ENCODE measurements around the gene C11orf21.
A peak's percentile ranks its signal among the peaks of the same experiment; 100 is the strongest.
"Not testable (repeated sequence)": the region's sequence is repeated elsewhere in the genome, so short reads cannot be mapped to it uniquely, and the experiment has no call there.

Gene C11orf21

DNA sequence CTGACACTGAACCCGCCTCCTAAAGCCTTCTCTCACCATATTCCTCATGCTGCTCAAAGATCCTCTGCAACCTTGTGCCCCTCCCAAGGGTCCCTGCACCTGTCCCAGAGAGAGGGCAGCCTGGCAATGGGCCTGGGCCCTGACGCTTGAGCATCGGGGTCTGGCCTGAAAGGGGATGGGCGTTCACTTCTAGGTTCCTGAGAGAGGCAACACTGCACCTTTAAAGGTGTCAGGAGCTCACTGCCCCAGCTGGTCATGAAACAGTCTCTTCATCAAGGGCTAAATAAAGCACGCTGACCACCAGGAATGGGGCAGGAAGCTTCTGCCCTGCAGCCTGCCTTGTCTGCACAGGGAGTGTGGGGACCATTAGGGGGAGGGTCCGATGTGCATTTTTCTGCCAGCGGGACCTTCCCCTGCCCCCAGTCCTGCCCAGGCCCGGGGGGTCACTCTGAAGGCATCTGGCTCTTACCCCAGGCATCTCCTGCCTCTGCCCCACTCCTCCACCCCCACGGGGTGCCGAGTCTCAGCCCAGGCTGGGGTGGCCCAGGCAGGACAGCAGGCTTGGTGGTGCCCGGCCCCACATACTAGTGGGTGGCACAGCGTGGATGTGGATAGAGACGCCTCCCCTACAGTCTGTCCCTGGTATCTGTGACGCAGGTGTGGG lies 3.5 kb downstream of the C11orf21 start:
- Mint-ChIP-seq H3K9me3 (no peaks in the 10 kb centered on the region), H3K36me3 (no peaks in the 10 kb centered on the region), H3K4me3 (no peak overlapping the region), H3K27ac (peak overlapping the region; percentile 2), H3K27me3 (no peaks in the 10 kb centered on the region), H3K4me1 (peaks cover 36% of the 10 kb centered on the region)
- no peak for ATAC-seq

DNA sequence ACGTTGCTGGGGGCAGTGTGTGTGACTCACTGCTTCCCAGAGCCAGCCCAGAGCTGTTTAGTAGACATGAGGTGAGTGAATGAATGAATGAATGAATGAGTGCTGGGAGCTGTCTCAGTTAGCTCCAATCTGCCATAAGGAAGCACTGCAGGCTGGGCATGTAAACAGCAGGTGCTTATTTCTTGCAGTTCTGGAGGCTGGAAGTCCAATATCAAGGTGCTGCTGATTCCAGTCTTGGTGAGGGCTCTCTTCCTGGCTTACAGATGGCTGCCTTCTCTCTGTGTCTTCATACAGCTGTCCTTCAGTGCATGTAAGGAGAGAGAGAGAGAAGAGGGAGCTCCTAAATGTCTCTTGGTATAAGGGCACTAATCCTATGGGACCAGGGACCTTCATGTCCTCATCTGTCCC lies 4.1 kb downstream of the C11orf21 start:
- Mint-ChIP-seq H3K4me3 (no peak overlapping the region), H3K27me3 (peaks cover 2% of the 10 kb centered on the region), H3K9me3 (no peaks in the 10 kb centered on the region), H3K36me3 (no peaks in the 10 kb centered on the region), H3K4me1 (peaks cover 33% of the 10 kb centered on the region), H3K27ac (no peak overlapping the region)
- no peak for ATAC-seq

DNA sequence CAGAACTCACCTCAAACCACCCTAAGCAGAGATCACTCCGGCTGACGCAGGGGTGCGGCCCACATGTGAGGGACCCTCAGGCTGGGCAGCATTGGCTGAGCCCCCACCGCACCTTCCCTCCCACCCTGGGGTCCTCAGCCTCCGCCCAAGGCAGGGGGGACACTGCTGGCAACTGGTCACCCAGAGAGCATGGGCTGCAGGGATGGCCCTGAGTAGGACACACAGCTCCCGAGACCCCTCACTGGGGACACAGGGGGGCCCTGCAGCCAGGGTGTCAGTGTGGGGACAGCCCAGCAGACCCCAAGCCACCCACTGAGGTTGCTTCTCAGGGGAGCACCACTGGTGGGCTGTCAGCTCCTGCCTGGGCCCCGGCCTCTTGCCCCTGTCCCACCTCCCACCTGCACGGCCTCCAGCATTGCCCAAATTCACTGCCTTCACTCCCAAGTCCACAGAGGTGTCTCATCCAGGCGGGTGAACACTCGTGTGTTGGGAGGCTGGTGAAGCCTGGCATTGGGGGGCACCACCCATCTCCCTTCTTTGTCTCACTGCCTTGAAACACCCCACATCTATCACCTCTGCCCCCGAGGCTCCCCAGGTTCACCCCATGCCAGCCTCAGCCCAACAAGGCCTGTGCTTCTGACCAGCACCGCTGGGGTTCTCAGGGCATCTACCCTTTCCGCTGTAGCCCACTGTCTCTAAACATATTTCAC lies 4.7 kb downstream of the C11orf21 start:
- no peak overlapping the region for H3K27ac Mint-ChIP-seq

DNA sequence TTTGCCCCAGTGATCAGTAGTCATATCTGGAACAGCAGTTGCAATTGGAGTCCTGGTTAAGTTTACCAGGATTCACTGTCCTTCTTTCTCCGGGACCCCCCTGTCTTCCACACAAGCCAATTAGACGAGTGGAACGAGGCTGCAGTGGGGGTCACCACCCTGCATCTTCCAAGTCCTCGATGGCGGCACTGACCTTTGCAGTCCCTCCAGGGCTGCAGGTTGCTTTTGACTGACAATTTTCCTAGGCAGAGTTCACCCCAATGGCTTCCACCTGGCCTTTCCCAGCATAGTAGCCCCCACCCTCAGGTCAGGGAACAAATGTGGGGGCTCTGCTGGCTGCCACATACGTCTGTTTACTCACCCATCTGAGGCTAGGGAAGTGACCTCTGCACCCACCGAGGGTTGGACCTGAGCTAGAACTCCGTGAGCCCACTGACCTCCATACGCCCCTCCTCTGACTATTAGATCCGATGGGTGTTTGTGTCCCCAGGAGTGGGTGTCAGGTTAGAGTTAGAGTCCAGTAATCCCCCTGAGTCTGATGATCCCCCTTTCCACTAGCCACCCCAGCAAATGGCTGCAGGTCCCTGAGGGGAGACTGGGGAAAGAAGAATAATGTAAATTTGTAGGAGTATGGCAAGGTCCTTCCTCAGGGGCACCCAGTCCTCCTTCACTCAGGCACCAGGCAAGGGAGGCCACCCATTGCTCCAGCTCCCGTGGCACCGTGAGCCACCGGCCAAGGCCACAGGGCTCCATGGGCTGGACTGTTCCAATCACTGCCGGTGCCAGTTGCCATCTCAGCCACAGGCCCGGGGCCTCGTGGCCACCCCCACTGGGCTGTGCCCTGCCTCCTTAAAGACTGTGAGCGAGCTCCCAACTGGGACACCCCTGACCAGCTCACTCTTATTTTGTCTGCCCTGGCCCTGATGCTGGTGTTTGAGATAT lies 5.5 kb downstream of the C11orf21 start:
- Mint-ChIP-seq H3K27ac (no peak overlapping the region), H3K4me3 (no peak overlapping the region), H3K27me3 (peaks cover 10% of the 10 kb centered on the region), H3K4me1 (peaks cover 20% of the 10 kb centered on the region), H3K36me3 (no peaks in the 10 kb centered on the region), H3K9me3 (no peaks in the 10 kb centered on the region)
- ATAC-seq, result no peak

More for the DNA sequence above, 4.7 kb downstream of the C11orf21 start:
- Mint-ChIP-seq H3K9me3 (no peaks in the 10 kb centered on the region), H3K4me1 (peaks cover 28% of the 10 kb centered on the region), H3K4me3 (no peak overlapping the region), H3K27me3 (peaks cover 8% of the 10 kb centered on the region), H3K36me3 (no peaks in the 10 kb centered on the region)
- ATAC-seq, result no peak

DNA sequence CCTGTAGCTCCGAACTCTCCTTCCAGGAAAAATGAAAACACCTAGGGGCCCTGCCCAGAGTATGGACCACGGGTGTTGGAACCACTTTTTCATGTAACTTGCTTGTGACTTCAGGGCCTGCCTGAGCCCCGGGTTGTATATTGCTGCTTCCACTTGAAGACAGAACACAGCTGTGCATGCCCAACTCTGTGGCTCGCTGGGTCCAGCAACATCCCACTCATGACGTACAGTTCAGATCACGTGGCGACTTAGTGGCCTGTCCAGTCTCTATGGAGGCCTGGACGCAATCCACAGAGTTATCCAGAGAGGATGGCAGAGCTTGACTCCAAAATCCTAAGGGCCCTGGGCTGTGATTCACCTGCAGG lies 6.8 kb downstream of the C11orf21 start:
- Mint-ChIP-seq H3K27ac (no peak overlapping the region), H3K36me3 (no peaks in the 10 kb centered on the region), H3K9me3 (no peaks in the 10 kb centered on the region), H3K4me1 (peaks cover 8% of the 10 kb centered on the region), H3K27me3 (peaks cover 16% of the 10 kb centered on the region), H3K4me3 (no peak overlapping the region)
- no peak for ATAC-seq

DNA sequence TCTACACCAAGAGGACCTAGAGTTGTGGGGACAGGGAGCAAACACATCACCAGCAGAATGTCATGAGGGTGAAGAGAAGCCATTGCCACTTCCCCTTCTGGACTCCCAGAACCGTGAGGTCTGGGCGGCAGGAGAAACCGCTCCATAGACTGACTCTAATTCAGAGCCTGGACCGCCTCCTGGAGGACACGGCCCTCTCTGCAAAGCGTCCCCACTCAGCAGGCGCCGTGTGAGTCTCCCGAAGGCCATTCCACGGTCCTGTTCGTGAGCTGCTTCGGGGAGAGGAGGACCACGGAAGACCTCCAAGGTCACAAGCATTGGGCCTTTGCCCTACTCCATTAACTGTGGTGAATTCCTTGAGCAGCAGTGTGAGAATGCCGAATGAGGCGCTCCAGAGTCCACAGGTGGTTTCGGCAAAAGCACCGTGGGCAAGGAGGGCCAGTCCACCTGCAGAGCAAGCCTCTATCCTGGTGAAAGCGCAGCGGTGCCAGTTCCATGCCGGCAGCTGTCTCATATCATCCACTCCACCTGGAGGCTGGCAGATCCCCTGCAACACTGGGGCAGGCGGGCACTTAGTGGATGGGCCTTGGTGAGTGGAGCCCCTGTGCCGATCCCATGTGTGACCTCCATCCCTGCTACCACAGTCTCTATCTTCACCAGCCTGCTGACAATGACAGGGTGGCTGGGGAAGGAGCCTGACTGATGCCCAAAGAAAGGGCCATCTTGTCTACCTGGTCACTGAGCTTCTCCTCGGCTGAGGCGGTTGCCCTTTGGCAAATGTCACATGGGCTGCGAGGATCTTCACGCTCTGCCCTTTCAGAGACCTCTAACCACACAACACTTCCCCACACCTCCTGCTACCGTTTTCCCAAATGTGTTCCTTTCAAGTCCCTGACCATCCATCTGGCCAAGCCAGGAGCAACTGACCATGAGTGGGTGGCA lies 7.5 kb downstream of the C11orf21 start:
- no peak overlapping the region for H3K27ac Mint-ChIP-seq

DNA sequence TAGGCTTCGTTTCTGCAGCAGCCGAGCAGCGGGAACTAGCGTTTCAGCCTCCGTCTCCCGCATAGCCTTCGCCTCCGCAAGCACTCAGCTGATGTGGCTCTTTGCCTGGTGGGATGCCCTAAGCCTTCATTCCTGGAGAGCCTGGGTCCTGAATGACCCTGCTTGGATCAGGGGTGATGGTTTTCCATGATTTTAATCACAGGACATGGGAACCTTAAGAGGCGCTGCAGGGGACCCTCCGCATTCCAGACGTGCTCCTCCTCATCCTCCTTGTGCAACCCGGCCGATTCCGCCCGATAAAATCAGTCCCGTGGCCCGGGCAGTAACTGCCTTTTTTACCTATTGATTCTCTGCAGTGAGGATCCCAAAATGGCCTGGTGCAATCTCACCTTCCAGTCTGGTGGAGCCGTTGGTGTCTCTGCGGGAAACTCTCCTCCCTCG lies 8.2 kb downstream of the C11orf21 start:
- Mint-ChIP-seq H3K4me3 (no peak overlapping the region), H3K27me3 (peaks cover 30% of the 10 kb centered on the region), H3K36me3 (no peaks in the 10 kb centered on the region), H3K27ac (no peak overlapping the region), H3K4me1 (no peaks in the 10 kb centered on the region), H3K9me3 (no peaks in the 10 kb centered on the region)
- ATAC-seq, result no peak

More for the DNA sequence above, 7.5 kb downstream of the C11orf21 start:
- ATAC-seq, result no peak
- Mint-ChIP-seq H3K4me3 (no peak overlapping the region), H3K27me3 (peaks cover 23% of the 10 kb centered on the region), H3K9me3 (no peaks in the 10 kb centered on the region), H3K4me1 (peaks cover 1% of the 10 kb centered on the region), H3K36me3 (no peaks in the 10 kb centered on the region)

DNA sequence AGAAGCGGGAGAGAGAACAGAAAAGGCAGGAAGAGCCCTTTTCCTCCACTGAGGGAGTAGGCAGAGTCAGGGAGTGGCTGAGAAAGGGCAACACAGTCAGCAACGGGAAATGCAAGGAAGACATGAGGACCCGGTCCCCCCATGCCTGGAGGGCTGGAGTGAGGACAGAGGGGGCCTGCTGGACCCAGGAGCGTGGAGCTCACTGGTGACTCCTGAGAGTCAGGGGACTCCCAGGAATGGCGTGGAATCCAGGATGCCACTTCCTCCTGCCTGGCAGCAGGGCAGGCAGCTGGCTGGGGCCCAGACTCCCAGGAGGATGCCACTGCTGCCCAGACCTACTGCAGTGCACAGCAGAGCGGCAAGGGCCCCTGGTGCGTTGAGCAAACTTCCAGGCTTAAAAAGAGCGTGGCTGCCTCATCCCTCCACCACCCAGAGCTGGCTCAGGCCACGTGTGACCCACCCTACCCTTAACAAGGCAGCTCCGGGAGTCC lies 11.3 kb downstream of the C11orf21 start:
- Mint-ChIP-seq H3K4me3 (no peak overlapping the region), H3K36me3 (no peaks in the 10 kb centered on the region), H3K4me1 (no peaks in the 10 kb centered on the region), H3K27me3 (peaks cover 58% of the 10 kb centered on the region), H3K27ac (no peak overlapping the region), H3K9me3 (no peaks in the 10 kb centered on the region)
- ATAC-seq, result no peak

DNA sequence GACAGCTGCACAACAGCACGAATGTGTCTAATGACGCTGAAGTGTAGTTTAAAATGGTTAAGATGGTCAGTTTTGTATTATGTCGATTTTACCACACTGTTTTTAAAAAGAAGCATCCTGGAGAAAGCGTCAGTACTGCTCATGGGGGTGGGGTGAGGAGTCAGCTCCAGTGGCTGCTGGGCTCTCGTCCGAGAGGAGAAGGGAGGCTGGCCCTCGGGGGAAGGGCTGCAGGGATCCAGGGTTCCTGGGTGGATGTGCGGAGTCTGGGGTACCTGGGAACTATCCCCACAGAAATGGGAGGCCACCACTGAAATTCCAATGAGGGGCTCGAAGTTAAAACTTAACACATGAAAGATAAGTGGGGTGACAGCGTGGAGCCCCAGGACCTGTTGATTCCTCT lies 11.9 kb downstream of the C11orf21 start:
- Mint-ChIP-seq H3K4me1 (no peaks in the 10 kb centered on the region), H3K36me3 (no peaks in the 10 kb centered on the region), H3K9me3 (no peaks in the 10 kb centered on the region), H3K4me3 (no peak overlapping the region), H3K27ac (no peak overlapping the region), H3K27me3 (peaks cover 64% of the 10 kb centered on the region)
- ATAC-seq, result no peak

DNA sequence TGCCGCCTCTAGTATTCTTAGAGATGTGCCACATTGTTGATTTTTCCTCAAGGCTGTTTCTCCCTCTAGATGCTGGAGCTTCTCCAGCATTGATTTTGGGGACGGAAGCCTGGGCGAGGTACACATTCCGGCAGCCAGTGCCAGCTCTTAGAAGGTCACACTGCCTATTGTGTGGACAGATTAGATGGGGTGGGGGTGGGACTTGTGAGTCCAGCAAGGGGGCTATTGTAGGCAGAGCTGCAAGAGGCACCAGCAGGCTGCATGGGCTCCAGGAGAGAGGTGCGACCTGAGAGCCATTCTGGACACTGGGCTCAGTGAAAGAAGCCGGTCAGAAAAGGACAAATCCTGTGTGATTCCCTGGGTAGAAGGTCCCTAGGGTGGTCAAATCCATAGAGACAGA lies 12.4 kb downstream of the C11orf21 start:
- no peak overlapping the region for H3K27ac Mint-ChIP-seq
- H3K27me3 Mint-ChIP-seq, result peaks cover 69% of the 10 kb centered on the region
- ATAC-seq, result no peak
- H3K4me1 Mint-ChIP-seq, result no peaks in the 10 kb centered on the region
- no peaks in the 10 kb centered on the region for H3K9me3 Mint-ChIP-seq
- no peak overlapping the region for H3K4me3 Mint-ChIP-seq
- H3K36me3 Mint-ChIP-seq, result no peaks in the 10 kb centered on the region

DNA sequence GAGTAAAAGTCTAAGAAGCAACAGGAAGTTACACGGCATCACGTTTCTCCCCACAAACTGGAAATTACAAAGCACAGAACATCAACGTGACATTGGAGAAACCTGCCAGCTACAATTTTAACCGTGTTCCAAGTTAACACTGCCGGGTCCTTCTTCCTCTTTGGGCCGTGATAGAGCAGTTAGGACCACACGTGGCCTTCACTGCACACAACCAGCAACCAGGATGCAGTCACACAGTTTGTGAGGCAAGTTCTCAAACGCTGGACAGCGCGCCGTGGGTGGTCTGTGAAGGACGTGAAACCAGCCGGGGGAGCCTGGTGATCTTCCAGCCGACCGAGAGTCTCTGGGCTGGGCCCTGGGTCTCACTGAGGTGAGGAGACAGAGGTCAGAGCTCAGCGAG lies 14.6 kb downstream of the C11orf21 start:
- Mint-ChIP-seq H3K9me3 (peaks cover 3% of the 10 kb centered on the region), H3K4me3 (no peak overlapping the region), H3K27ac (no peak overlapping the region), H3K36me3 (no peaks in the 10 kb centered on the region), H3K4me1 (no peaks in the 10 kb centered on the region), H3K27me3 (peaks cover 64% of the 10 kb centered on the region)
- ATAC-seq, result no peak

DNA sequence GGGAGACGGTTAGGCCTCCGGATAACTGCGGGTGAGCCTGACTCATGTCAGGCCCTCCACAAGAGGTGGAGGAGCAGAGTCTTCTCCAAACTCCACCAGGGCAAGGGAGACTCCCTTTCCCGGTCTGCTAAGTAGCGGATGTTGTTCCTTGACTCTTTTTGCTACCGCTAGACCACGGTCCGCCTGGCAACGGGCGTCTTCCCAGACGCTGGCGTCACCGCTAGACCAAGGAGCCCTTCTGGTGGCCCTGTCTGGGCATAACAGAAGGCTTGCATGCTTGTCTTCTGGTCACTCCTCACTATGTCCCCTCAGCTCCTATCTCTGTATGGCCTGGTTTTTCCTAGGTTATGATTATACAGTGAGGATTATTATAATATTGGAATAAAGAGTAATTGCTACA lies 15.4 kb downstream of the C11orf21 start:
- not testable (repeated sequence) for ATAC-seq, H3K36me3 Mint-ChIP-seq, H3K27ac Mint-ChIP-seq, H3K4me3 Mint-ChIP-seq, H3K9me3 Mint-ChIP-seq, H3K4me1 Mint-ChIP-seq
- H3K27me3 Mint-ChIP-seq, result peaks cover 62% of the 10 kb centered on the region

DNA sequence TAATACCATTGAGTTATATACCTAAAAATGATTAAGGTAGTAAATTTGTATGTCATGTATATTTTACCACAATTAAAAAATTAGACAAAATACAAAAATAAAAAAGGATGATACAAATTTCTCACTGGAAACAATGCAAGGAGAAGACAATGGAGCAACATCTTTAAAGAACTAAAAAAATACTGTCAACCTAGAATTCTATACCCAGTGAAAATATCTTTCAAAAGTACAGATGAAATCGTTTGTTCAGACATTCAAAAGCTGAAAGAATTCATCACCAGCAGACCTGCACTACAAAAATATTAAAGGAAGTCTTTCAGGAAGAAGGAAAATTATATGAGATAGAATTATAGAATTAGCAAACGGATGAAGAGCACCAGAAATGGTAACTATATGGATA lies 21.5 kb downstream of the C11orf21 start:
- H3K4me3 Mint-ChIP-seq, result no peak overlapping the region
- no peak overlapping the region for H3K27ac Mint-ChIP-seq
- no peak for ATAC-seq
- H3K27me3 Mint-ChIP-seq, result peaks cover 44% of the 10 kb centered on the region
- H3K36me3 Mint-ChIP-seq, result peaks cover 5% of the 10 kb centered on the region
- H3K9me3 Mint-ChIP-seq, result peaks cover 8% of the 10 kb centered on the region
- no peaks in the 10 kb centered on the region for H3K4me1 Mint-ChIP-seq

DNA sequence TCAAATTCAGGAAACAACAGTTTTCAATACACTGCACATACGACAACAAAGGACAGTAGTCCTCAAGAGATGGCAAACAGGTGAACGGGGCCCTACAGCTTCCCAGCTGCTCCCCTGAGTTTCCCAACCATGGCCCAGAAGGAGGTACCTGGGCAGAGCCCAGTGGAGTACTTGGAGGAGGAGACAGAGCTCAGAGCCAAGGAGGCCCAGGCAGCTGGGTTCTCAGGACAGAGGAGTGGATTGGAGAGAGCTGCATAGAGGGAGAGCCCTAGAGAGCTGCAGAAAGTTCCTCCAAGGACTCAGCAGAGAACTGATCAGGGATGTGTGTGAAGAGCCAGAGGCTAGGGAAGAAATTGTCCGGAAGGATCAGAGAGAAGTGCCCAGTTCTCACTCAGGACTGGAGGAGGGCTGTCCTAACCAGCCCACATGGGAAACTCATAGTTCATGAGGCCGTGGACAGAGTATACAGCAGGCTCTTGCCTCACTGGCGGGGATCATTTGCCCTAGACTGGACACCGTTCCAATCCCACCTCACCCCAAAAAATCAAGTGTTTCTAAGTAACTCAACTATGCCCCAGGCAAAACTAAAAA lies 23.7 kb downstream of the C11orf21 start:
- Mint-ChIP-seq H3K4me3 (no peak overlapping the region), H3K27ac (no peak overlapping the region), H3K36me3 (peaks cover 5% of the 10 kb centered on the region), H3K27me3 (peaks cover 51% of the 10 kb centered on the region), H3K4me1 (no peaks in the 10 kb centered on the region), H3K9me3 (peaks cover 8% of the 10 kb centered on the region)
- no peak for ATAC-seq
